ENCODE data around the gene WDR6.

GRCh38 chr3:48982686-48983085 lies 24.5 kb upstream of the WDR6 start:
- TF ChIP-seq CTCF (conservative IDR thresholded peaks at IDR 0.05; ENCODE audit: low read depth, low read length) = no peak
- TF ChIP-seq EZH2 (IDR thresholded peaks at IDR 0.05; ENCODE audit: borderline replicate concordance, low read depth, low read length, poor library complexity, severe bottlenecking) = no peak

Data from A673 (cell line).